IMR-90 (cell line): Measurements from ENCODE around the gene CSNK2B. TPM values are rescaled to one million over a fixed set of nuclear protein-coding genes. Genes with fewer than 3 reads are reported as not detected.
A peak's percentile ranks its signal among the peaks of the same experiment; 100 is the strongest.

Experiments used
- ATAC-seq: fragments of 200-7000 bp; cut with Tn5 transposase; 2 replicates; pipeline ENCODE4 v1.9.1; 2020; ENCODE audit warnings: low read depth, mild to moderate bottlenecking, moderate library complexity
- BruUV-seq: library from RNA; stranded (reverse); fragments of 400-500 nt; replicated peaks from 2 replicates; lab custom pipeline; 2021; lab: Mats Ljungman, UMichigan
- CTCF ChIA-PET: fragments of 300-600 bp; formaldehyde crosslinking; extraction: SDS; loops from one replicate; lab custom pipeline; 2021; ENCODE audit warnings: antibody characterized with exemption; lab: Yijun Ruan, JAX
- POLR2A ChIA-PET: fragments of 300-600 bp; sonication (Branson Sonifier 250); formaldehyde crosslinking; loops from one replicate; lab custom pipeline; 2022; ENCODE audit warnings: antibody characterized with exemption; ENCODE audit not compliant: unreplicated experiment; lab: Charles Lee
- DNase-seq: peaks from one replicate; pipeline ENCODE4 v3.0.0; 2013
- H2AFZ ChIP-seq: replicated peaks from 2 replicates; pipeline ENCODE3; 2013; ENCODE audit warnings: low read length, mild to moderate bottlenecking; ENCODE audit not compliant: poor library complexity
- H2AK5ac ChIP-seq: 2 replicates; pipeline ENCODE4 v1.6.1; 2013; ENCODE audit warnings: low read depth, low read length, inconsistent platforms
- H2AK9ac ChIP-seq: replicated peaks from 2 replicates; pipeline ENCODE3; 2013; ENCODE audit warnings: mild to moderate bottlenecking, low read depth, low read length, moderate library complexity; ENCODE audit not compliant: poor library complexity
- H2BK120ac ChIP-seq: 2 replicates; pipeline ENCODE4 v1.6.1; 2013; ENCODE audit warnings: low read depth, low read length, inconsistent platforms
- H2BK15ac ChIP-seq: 3 replicates; pipeline ENCODE4 v1.6.1; 2013; ENCODE audit warnings: low read depth, low read length, inconsistent platforms
- H2BK20ac ChIP-seq: 2 replicates; pipeline ENCODE4 v1.6.1; 2013; ENCODE audit warnings: low read depth, mild to moderate bottlenecking, inconsistent platforms, low read length, moderate library complexity
- H2BK5ac ChIP-seq: 2 replicates; pipeline ENCODE4 v1.6.1; 2013; ENCODE audit warnings: mild to moderate bottlenecking, low read depth, low read length, inconsistent platforms; ENCODE audit not compliant: poor library complexity, severe bottlenecking
- H3K14ac ChIP-seq: replicated peaks from 2 replicates; pipeline ENCODE4 v1.6.1; 2013; ENCODE audit warnings: low read depth, low read length, inconsistent platforms
- H3K18ac ChIP-seq: 2 replicates; pipeline ENCODE4 v1.6.1; 2013; ENCODE audit warnings: low read depth, low read length, control low read depth
- H3K23ac ChIP-seq: 2 replicates; pipeline ENCODE4 v1.6.1; 2013; ENCODE audit warnings: low read depth, low read length, inconsistent platforms
- H3K27ac ChIP-seq: 2 replicates; pipeline ENCODE4 v1.5.1; 2013; ENCODE audit warnings: mild to moderate bottlenecking, control low read depth, low read length; ENCODE audit not compliant: insufficient read depth
- H3K27me3 ChIP-seq: 2 replicates; pipeline ENCODE4 v1.6.1; 2013; ENCODE audit warnings: low read length; ENCODE audit not compliant: control insufficient read depth, insufficient read depth
- H3K36me3 ChIP-seq: 2 replicates; pipeline ENCODE4 v1.6.1; 2013; ENCODE audit warnings: low read length, mixed read lengths; ENCODE audit not compliant: control insufficient read depth, insufficient read depth
- H3K4ac ChIP-seq: 2 replicates; pipeline ENCODE4 v1.6.1; 2013; ENCODE audit warnings: low read depth, low read length, inconsistent platforms
- H3K4me1 ChIP-seq: 2 replicates; pipeline ENCODE4 v1.6.1; 2013; ENCODE audit warnings: low read length, mixed read lengths; ENCODE audit not compliant: control insufficient read depth, insufficient read depth
- H3K4me2 ChIP-seq: 2 replicates; pipeline ENCODE4 v1.6.1; 2013; ENCODE audit warnings: low read depth, mild to moderate bottlenecking, control low read depth, low read length, moderate library complexity
- H3K4me3 ChIP-seq: 2 replicates; pipeline ENCODE4 v1.5.1; 2013; ENCODE audit warnings: low read depth, mild to moderate bottlenecking, control low read depth, low read length, moderate library complexity; ENCODE audit not compliant: insufficient read depth
- H3K56ac ChIP-seq: 2 replicates; pipeline ENCODE4 v1.6.1; 2013; ENCODE audit warnings: low read length, inconsistent platforms; ENCODE audit not compliant: insufficient read depth; ENCODE audit errors: extremely low read depth
- H3K79me1 ChIP-seq, 2 experiments: 2 replicates each; pipeline ENCODE4 v1.6.1; 2013; ENCODE audit warnings: low read length in 2 of 2, inconsistent platforms in 1 of 2, low read depth in 1 of 2
- H3K9ac ChIP-seq: 2 replicates; pipeline ENCODE4 v1.6.1; 2013; ENCODE audit warnings: low read depth, low read length, control low read depth
- H3K9me1 ChIP-seq: 2 replicates; pipeline ENCODE4 v1.6.1; 2013; ENCODE audit warnings: low read length, inconsistent platforms; ENCODE audit not compliant: insufficient read depth
- H3K9me3 ChIP-seq: 2 replicates; pipeline ENCODE4 v1.6.1; 2013; ENCODE audit warnings: low read length; ENCODE audit not compliant: control insufficient read depth, insufficient read depth
- H4K20me1 ChIP-seq: 2 replicates; pipeline ENCODE4 v1.6.1; 2013; ENCODE audit warnings: low read length, inconsistent platforms; ENCODE audit not compliant: insufficient read depth
- H4K5ac ChIP-seq: 2 replicates; pipeline ENCODE4 v1.6.1; 2013; ENCODE audit warnings: mild to moderate bottlenecking, low read depth, low read length, control low read depth
- H4K8ac ChIP-seq, 2 experiments: 2 replicates each; pipeline ENCODE4 v1.6.1; 2013; ENCODE audit warnings: low read depth in 2 of 2, low read length in 2 of 2, control low read depth in 1 of 2, inconsistent platforms in 1 of 2
- H4K91ac ChIP-seq: 2 replicates; pipeline ENCODE4 v1.6.1; 2013; ENCODE audit warnings: low read depth, low read length, inconsistent platforms; ENCODE audit not compliant: insufficient read depth
- BHLHE40 ChIP-seq: fragments of 150-350 bp; IDR thresholded peaks from 2 replicates; pipeline ENCODE4 v1.6.1; 2016; ENCODE audit warnings: mild to moderate bottlenecking, low read depth, low read length
- CEBPB ChIP-seq: IDR thresholded peaks from 2 replicates; pipeline ENCODE4 v1.6.1; 2012; ENCODE audit warnings: low read depth, low read length, improper control_type of control experiment
- FOS ChIP-seq: fragments of 150-350 bp; IDR thresholded peaks from 2 replicates; pipeline ENCODE4 v1.6.1; 2016; ENCODE audit warnings: low read depth, low read length
- MAFK ChIP-seq: IDR thresholded peaks from 2 replicates; pipeline ENCODE4 v1.6.1; 2012; ENCODE audit warnings: low read depth, low read length, improper control_type of control experiment
- MAZ ChIP-seq: IDR thresholded peaks from 2 replicates; pipeline ENCODE4 v1.6.1; 2012; ENCODE audit warnings: low read depth, mild to moderate bottlenecking, low read length, improper control_type of control experiment, moderate library complexity, borderline replicate concordance
- POLR2A ChIP-seq: IDR thresholded peaks from 2 replicates; pipeline ENCODE4 v1.6.1; 2012; ENCODE audit warnings: mild to moderate bottlenecking, low read depth, low read length
- RFX5 ChIP-seq: IDR thresholded peaks from 2 replicates; pipeline ENCODE4 v1.8.0; 2012; ENCODE audit warnings: low read depth, mild to moderate bottlenecking, low read length, moderate library complexity
- SMC3 ChIP-seq: fragments of 150-350 bp; IDR thresholded peaks from 2 replicates; pipeline ENCODE4 v1.6.1; 2016; ENCODE audit warnings: low read depth, mild to moderate bottlenecking, antibody characterized with exemption, low read length, moderate library complexity
- USF2 ChIP-seq: fragments of 150-350 bp; IDR thresholded peaks from 2 replicates; pipeline ENCODE4 v1.6.1; 2017; ENCODE audit warnings: mild to moderate bottlenecking, antibody characterized with exemption, low read length, low read depth
- WGBS, 2 experiments: methylation state at CpG; one replicate each; pipeline versions ENCODE4 v1.1.5 to v1.1.7; 2013; ENCODE audit warnings: missing lambda C conversion rate in 2 of 2; ENCODE audit not compliant: insufficient read length in 1 of 2; ENCODE audit errors: extremely low coverage in 2 of 2; 5-methylcytosine and 5-hydroxymethylcytosine counted together
- dilution Hi-C: fragments of 300-500 bp; cut with HindIII; formaldehyde crosslinking; loops from one replicate; pipeline ENCODE4 v1.14.3; 2018; ENCODE audit warnings: low sequenced_read_pairs; ENCODE audit not compliant: unreplicated experiment
- in situ Hi-C: fragments of 300-500 bp; cut with MboI; formaldehyde crosslinking; loops from 3 replicates; pipeline ENCODE4 v1.14.3; 2019; ENCODE audit warnings: low sequenced_read_pairs, inconsistent platforms, mixed read lengths
- intact Hi-C: fragments of 100-400 bp; cut with micrococcal nuclease; formaldehyde crosslinking; loops from 2 replicates; pipeline ENCODE4 v1.10.0; 2022
- polyA plus RNA-seq, 3 experiments: library from polyadenylated mRNA; depleted of rRNA; stranded (reverse); fragments of >200 nt; gene quantifications; 2 replicates each; pipeline ENCODE4 v1.2.3, GENCODE V29; 2012; ENCODE audit warnings: low replicate concordance in 1 of 3
- total RNA-seq: library from RNA; depleted of rRNA; stranded (reverse); fragments of >200 nt; gene quantifications from 2 replicates; pipeline ENCODE4 v1.2.3, GENCODE V29; 2012

Gene CSNK2B
- total and polyA plus RNA-seq, 2 of the 4 experiments (the other 2 are of a cell fraction): 194 to 240 TPM

- H3K4me1 ChIP-seq: peaks cover 20% of the 10 kb centered on the region
- CTCF ChIA-PET: interaction anchor here (0.9 to 1.3 kb wide), 3 partner anchors 10 to 11 kb away, joined by 3 to 5 read pairs (median 3); partner anchors contain the start of gene BAG6
- TF ChIP-seq BHLHE40: no peak
- no peak for TF ChIP-seq MAFK
- no peak for TF ChIP-seq RFX5
- 0 out of 2 replicates have a peak, but pooled peaks have one; percentile 6 for TF ChIP-seq FOS
- TF ChIP-seq CEBPB: peak; percentile 92
- no peak for TF ChIP-seq SMC3
- no peak for TF ChIP-seq MAZ
- TF ChIP-seq POLR2A: no peak
- TF ChIP-seq USF2: no peak
- H3K27ac ChIP-seq: peak overlapping the region; percentile 80
- H4K5ac ChIP-seq: 0 out of 2 replicates have a peak overlapping the region, but pooled peaks have one; percentile 9
- POLR2A ChIA-PET: interaction anchor here (0.5 to 1.4 kb wide), 5 partner anchors 11 to 253 kb away, joined by 3 to 8 read pairs (median 5); partner anchors contain the start of gene BAG6
- peak overlapping the region; percentile 75 for H2BK120ac ChIP-seq
- 60% methylated on average over 2 of the region's 9 CpGs; no CpG with 5 or more reads in 1 of the 2 experiments for WGBS, 2 experiments
- H3K14ac ChIP-seq: peak overlapping the region; percentile 47
- H2BK20ac ChIP-seq: peak overlapping the region; percentile 20; the same call in 1 of the 2 replicates
- H2AK9ac ChIP-seq: peak overlapping the region; percentile 99
- peaks cover 17% of the 10 kb centered on the region for H3K36me3 ChIP-seq
- peaks cover 6% of the 10 kb centered on the region; the same call in 1 of the 2 replicates for H3K9me1 ChIP-seq
- peak overlapping the region; percentile 49 for H3K9ac ChIP-seq
- dilution Hi-C loops (no loop called here), in situ Hi-C loops (no loop called here), intact Hi-C loops (loop anchor here (5.0 kb wide), 1 partner anchor 169 kb away; no protein-coding TSS in a partner anchor)
- ATAC-seq (no peak), DNase-seq (peak; percentile 70)
- peaks cover 11% of the 10 kb centered on the region for H4K20me1 ChIP-seq
- peak overlapping the region; percentile 46 for H3K56ac ChIP-seq
- peak overlapping the region; percentile 79 for H2AFZ ChIP-seq
- H2AK5ac ChIP-seq: peak overlapping the region; percentile 84
- peak overlapping the region; percentile 82 for H2BK5ac ChIP-seq
- peak overlapping the region; percentile 66 for H3K23ac ChIP-seq
- H4K8ac ChIP-seq: peak overlapping the region; percentile 44 to 68; a peak in 3 of 4 replicates
- peak overlapping the region; percentile 74 for H3K4me2 ChIP-seq
- H3K4me3 ChIP-seq: peak overlapping the region; percentile 74
- no peaks in the 10 kb centered on the region for H3K27me3 ChIP-seq
- BruUV-seq: no TSS peak
- H2BK15ac ChIP-seq: peak overlapping the region; percentile 63; the same call in 2 of the 3 replicates
- peak overlapping the region; percentile 36; the same call in 1 of the 2 replicates for H4K91ac ChIP-seq
- H3K18ac ChIP-seq: no peak overlapping the region
- H3K9me3 ChIP-seq: no peaks in the 10 kb centered on the region
- peaks cover 11 to 83% of the 10 kb centered on the region in 2 experiments for H3K79me1 ChIP-seq
- H3K4ac ChIP-seq: peak overlapping the region; percentile 80
These were observed 2.5 kb upstream of the CSNK2B start for GRCh38 chr6:31663126-31663960.
